Thoracic aorta (tissue), 2 donors: ENCODE results near the gene NLGN2. TPM values are rescaled to one million over a fixed set of nuclear protein-coding genes. Genes with fewer than 3 reads are reported as not detected.
A peak's percentile ranks its signal among the peaks of the same experiment; 100 is the strongest.

Experiments
- ATAC-seq: fragments of 150-250 bp; one replicate; pipeline ENCODE4 v1.8.0; 2017; ENCODE audit warnings: low read depth; ENCODE audit not compliant: insufficient number of reproducible peaks, low FRiP score
- DNase-seq: peaks from one replicate; pipeline ENCODE4 v3.0.0-alpha.2; 2020; ENCODE audit warnings: low spot score
- H3K27ac ChIP-seq, 2 donors: fragments of 200-600 bp; sonication (generic); 1 replicate in 1 of 2; 2 replicates in 1 of 2; pipeline ENCODE4 v1.5.1; 2016; ENCODE audit warnings: mild to moderate bottlenecking in 2 of 2, moderate library complexity in 2 of 2
- H3K27me3 ChIP-seq: fragments of 200-600 bp; sonication (generic); replicated peaks from 2 replicates; pipeline ENCODE4 v1.6.0; 2016; ENCODE audit warnings: mild to moderate bottlenecking; ENCODE audit not compliant: insufficient read depth
- H3K36me3 ChIP-seq: fragments of 200-600 bp; sonication (generic); one replicate; pipeline ENCODE4 v1.5.1; 2016
- H3K4me1 ChIP-seq, 2 donors: fragments of 200-600 bp; sonication (generic); 1 replicate in 1 of 2; 2 replicates in 1 of 2; pipeline versions ENCODE4 v1.5.1 to v1.6.0; 2016; ENCODE audit warnings: low read depth in 2 of 2, mild to moderate bottlenecking in 1 of 2; ENCODE audit not compliant: control insufficient read depth in 1 of 2
- H3K4me3 ChIP-seq: fragments of 200-600 bp; sonication (generic); 2 replicates; pipeline ENCODE4 v1.5.1; 2016; ENCODE audit warnings: mild to moderate bottlenecking
- H3K9me3 ChIP-seq: fragments of 200-600 bp; sonication (generic); 2 replicates; pipeline ENCODE4 v1.5.1; 2016
- total RNA-seq, 2 donors: library from RNA; depleted of rRNA; stranded (reverse); fragments of >200 nt; gene quantifications; one replicate each; pipeline versions ENCODE4 v1.1.0 to v1.2.3, GENCODE V29; 2016
- TF ChIP-seq, protein P1 (sequence below): fragments of 200-600 bp; sonication (generic); IDR thresholded peaks from one replicate; pipeline ENCODE4 v1.5.1; 2019; ENCODE audit warnings: antibody characterized with exemption

The NLGN2 gene
- total RNA-seq, 2 donors from 2014 or later = 9.2 to 20.8 TPM

DNA sequence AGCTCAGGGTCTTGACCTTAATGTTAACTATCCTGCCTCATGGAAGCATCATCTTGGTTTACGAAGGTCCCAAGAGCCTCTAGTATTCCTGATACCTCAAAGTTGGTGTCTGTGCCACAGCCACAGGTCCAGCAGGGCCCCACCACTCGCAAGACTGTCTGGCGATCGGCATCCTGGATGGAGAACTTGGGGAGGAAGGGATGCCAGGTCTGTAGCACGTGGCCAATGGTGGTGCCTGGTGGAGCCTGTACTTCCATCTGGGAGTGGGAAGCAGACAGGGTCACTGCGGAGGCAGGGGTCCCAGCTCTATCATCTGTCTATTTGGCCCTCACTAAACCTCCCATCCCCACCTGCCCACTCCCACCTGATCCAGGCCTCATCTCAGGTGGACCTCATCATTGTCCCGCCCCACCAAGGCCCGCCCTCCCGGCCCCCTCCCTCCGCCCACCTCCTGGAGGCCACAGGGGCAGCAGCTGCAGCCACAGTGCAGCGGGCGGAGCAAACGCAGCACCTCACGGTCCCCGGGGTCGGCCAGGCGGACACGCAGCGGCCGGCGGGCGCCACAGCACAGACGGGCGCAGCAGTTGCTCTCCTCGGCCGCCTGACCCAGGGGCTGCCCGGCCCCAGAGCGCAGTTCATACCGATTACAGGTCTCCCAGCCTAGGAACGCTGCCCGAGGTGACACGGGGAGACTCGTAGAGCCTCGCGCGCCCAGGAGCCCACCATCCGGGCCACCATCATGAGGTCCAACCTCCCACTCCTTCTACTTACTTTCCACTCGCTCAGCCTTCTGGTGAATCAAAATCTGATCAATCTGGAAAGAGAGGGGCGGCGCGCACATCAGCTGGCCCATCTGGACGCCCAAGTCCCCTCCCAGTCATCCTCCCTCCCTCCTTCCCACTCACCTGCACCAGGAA is 14.7 kb upstream of the NLGN2 start:
- Histone ChIP-seq H3K27me3 (no peaks in the 10 kb centered on the region), H3K4me3 (peak overlapping the region; percentile 84), H3K4me1 (peaks cover 6 to 10% of the 10 kb centered on the region in 2 donors), H3K36me3 (peaks cover 16% of the 10 kb centered on the region), H3K9me3 (no peaks in the 10 kb centered on the region), H3K27ac (peak overlapping the region in 1 of 2 donors; percentile 84)
- TF ChIP-seq, protein P1, sequence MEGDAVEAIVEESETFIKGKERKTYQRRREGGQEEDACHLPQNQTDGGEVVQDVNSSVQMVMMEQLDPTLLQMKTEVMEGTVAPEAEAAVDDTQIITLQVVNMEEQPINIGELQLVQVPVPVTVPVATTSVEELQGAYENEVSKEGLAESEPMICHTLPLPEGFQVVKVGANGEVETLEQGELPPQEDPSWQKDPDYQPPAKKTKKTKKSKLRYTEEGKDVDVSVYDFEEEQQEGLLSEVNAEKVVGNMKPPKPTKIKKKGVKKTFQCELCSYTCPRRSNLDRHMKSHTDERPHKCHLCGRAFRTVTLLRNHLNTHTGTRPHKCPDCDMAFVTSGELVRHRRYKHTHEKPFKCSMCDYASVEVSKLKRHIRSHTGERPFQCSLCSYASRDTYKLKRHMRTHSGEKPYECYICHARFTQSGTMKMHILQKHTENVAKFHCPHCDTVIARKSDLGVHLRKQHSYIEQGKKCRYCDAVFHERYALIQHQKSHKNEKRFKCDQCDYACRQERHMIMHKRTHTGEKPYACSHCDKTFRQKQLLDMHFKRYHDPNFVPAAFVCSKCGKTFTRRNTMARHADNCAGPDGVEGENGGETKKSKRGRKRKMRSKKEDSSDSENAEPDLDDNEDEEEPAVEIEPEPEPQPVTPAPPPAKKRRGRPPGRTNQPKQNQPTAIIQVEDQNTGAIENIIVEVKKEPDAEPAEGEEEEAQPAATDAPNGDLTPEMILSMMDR = no peak
- DNase-seq (no peak), ATAC-seq (no peak)

DNA sequence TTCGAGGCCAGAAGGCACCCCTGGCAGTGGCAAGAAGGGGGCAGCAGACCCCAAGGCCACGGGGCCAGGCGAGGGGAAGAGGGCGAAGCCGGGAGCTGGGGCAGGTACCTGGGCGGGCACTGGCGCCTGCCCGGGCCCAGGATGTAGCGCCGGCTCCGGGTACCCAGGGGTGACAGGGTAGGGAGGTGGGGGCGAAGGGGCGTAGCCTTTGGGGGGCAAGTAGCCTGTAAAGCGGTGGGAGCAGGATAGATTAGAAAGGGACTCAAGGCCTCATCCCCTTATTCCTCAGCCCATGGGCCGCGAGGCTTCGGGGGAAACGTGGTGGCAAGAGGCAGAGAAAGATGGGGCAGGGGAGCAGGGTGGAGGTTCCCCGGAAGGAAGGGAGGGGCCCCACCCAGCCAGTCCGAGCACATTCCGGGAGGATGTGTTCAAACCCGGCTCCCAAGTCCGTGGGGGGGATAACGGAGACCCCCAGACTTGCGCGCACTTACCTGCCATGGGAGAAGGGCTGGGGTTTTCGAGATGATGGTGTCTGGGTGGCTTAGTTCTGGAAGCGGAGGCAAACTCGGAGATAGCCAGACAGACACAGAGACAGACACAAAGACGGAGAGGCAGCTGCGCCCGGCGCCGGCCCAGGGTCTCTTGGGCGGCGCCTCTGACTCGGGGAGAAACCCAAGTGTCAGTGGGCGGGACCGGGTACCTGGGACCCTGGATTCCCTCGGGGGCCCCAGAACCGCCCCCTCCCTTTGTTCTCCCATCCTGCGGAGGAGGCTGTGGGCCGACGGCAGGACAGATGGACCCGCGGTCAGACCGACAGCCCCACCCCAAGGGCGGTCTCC is 13.8 kb upstream of the NLGN2 start:
- no peak for DNase-seq
- TF ChIP-seq, protein P1 = no peak

DNA sequence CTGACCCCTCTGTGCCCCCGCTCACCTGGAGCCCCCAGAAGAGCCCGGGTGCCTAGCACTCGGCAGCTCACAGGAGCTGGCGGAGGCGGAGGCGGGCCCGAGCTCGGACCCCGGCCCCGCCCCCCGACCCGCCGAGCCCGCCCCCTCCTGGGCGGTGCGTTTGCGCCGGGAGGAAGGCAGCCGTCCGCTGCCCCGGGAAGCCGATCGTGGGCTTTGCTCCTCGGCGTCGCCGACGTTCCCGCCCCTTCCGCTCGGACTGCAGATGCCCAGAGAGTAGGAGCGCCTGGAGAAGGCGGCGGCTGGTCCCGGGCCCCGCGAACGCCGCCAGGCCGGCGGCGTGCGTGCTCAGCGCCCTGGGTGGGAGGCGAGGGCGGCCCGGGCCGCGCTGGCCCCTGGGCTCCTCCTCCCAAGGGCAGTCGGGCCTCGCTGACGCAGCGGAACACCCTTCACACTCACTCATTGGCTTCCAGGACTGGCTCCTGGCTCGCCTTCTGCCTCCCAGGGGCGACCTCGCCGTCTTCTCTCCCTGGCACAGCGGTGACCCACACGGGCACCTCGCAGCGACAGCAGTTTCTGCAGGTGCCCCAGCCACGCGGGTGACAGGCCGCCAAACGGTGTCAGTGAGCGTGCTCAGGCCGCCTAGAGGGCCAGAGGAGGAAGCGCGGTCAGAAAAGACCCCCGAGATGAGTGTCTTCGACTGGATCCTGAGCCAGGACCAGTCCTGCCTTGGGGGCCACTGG is 13.0 kb upstream of the NLGN2 start, which contains the start of gene PLSCR3:
Gene PLSCR3, minus strand, starts transcription at position 74 of the 740 bp plus-strand sequence. CDS start 415 bp downstream, outside the sequence.
- Histone ChIP-seq H3K27ac (peak within 1 kb of the TSS; percentile 84 to 88), H3K36me3 (peaks cover 14% of the 10 kb centered on the region), H3K4me1 (peaks cover 6 to 10% of the 10 kb centered on the region in 2 donors), H3K4me3 (peak within 1 kb of the TSS; percentile 84), H3K9me3 (no peaks in the 10 kb centered on the region), H3K27me3 (no peaks in the 10 kb centered on the region)
- DNase-seq (peak; percentile 41), ATAC-seq (peak; percentile 88)
- TF ChIP-seq, protein P1 = peak; percentile 44

More for the DNA sequence above, 13.8 kb upstream of the NLGN2 start:
- H3K9me3 ChIP-seq = no peaks in the 10 kb centered on the region
- peak overlapping the region; percentile 84 to 88 for H3K27ac ChIP-seq
- ATAC-seq = no peak
- no peaks in the 10 kb centered on the region for H3K27me3 ChIP-seq
- H3K4me3 ChIP-seq = peak overlapping the region; percentile 84
- H3K36me3 ChIP-seq = peaks cover 16% of the 10 kb centered on the region
- H3K4me1 ChIP-seq = peaks cover 6 to 10% of the 10 kb centered on the region in 2 donors

DNA sequence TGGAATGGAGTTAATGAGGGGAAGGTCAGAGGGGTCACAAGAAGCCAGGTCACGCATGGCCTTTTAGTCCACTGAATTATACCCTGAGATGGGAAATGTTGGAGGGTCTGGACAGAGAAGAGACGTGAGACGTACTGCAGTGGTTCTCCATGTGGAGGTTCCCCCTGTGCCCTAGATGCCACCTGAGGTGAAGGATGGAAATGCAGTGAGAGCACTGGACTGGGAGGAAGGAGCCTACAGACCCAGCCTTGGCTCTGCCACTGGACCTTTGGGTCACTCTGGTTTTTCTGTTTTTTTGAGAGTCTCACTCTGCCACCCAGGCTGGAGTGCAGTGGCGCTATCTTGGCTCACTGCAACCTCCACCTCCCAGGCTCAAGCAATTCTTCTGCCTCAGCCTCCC is 11.5 kb upstream of the NLGN2 start:
- H3K9me3 ChIP-seq = no peaks in the 10 kb centered on the region
- TF ChIP-seq, protein P1 = no peak
- no peak overlapping the region for H3K27ac ChIP-seq

More for the DNA sequence above, 11.5 kb upstream of the NLGN2 start:
- ATAC-seq (no peak), DNase-seq (no peak)
- Histone ChIP-seq H3K36me3 (peaks cover 5% of the 10 kb centered on the region), H3K27me3 (no peaks in the 10 kb centered on the region), H3K4me3 (no peak overlapping the region), H3K4me1 (peaks cover 6 to 10% of the 10 kb centered on the region in 2 donors)
